ENCODE data around the gene NME3. TPM values are rescaled to one million over a fixed set of nuclear protein-coding genes. Genes with fewer than 3 reads are reported as not detected.

Gene NME3
- total and polyA plus RNA-seq, 2 donors (not counting 3 experiments of a cell fraction or from before 2014, with no cell fraction given): 38.2 to 74.4 TPM

DNA sequence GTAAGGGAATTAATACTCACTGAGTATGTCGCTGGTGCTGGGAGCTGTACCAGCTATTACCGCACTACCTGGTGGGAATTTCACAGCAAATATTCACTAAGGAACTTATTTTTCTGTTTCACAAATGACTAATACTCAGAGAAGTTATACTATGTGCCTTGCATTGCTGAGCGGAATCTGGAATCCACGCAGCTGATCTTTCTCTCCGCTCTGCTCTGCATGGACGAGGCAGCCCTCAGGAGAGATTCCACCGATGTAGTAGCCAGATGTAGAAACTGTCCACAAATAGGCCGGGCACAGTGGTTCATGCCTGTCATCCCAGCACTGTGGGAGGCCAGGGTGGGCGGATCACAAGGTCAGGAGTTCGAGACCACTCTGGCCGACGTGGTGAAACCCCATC is 17.1 kb downstream of the NME3 start:
- H3K27me3 ChIP-seq (ENCODE audit: control insufficient read depth in 2 of 2, insufficient read depth in 2 of 2, low read length in 2 of 2): no peaks in the 10 kb centered on the region
- TF ChIP-seq MYC (IDR thresholded peaks at IDR 0.05; ENCODE audit: low read depth, low read length): no peak
- TF ChIP-seq, protein P1, sequence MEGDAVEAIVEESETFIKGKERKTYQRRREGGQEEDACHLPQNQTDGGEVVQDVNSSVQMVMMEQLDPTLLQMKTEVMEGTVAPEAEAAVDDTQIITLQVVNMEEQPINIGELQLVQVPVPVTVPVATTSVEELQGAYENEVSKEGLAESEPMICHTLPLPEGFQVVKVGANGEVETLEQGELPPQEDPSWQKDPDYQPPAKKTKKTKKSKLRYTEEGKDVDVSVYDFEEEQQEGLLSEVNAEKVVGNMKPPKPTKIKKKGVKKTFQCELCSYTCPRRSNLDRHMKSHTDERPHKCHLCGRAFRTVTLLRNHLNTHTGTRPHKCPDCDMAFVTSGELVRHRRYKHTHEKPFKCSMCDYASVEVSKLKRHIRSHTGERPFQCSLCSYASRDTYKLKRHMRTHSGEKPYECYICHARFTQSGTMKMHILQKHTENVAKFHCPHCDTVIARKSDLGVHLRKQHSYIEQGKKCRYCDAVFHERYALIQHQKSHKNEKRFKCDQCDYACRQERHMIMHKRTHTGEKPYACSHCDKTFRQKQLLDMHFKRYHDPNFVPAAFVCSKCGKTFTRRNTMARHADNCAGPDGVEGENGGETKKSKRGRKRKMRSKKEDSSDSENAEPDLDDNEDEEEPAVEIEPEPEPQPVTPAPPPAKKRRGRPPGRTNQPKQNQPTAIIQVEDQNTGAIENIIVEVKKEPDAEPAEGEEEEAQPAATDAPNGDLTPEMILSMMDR (IDR thresholded peaks at IDR 0.05; ENCODE audit: extremely low read depth in 1 of 2, insufficient read depth in 1 of 2, low read depth in 1 of 2, low read length in 2 of 2): no peak
- TF ChIP-seq FOS (IDR thresholded peaks at IDR 0.05; ENCODE audit: borderline replicate concordance, insufficient read depth, low read length): no peak
- TF ChIP-seq GATA2 (IDR thresholded peaks at IDR 0.05; ENCODE audit: insufficient read depth, insufficient read length, low read depth, low read length): no peak
- no peak for TF ChIP-seq POLR2AphosphoS5 (IDR thresholded peaks at IDR 0.05; ENCODE audit: insufficient read depth, low read depth, low read length)
- no peak for TF ChIP-seq EZH2 (IDR thresholded peaks at IDR 0.05; ENCODE audit: borderline replicate concordance, low read depth, low read length, severe bottlenecking)
- no peak for TF ChIP-seq POLR2A (IDR thresholded peaks at IDR 0.05; ENCODE audit: low read depth, low read length)
- TF ChIP-seq, protein P2, sequence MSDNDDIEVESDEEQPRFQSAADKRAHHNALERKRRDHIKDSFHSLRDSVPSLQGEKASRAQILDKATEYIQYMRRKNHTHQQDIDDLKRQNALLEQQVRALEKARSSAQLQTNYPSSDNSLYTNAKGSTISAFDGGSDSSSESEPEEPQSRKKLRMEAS (IDR thresholded peaks at IDR 0.05; ENCODE audit: insufficient read depth, insufficient read length): no peak
- no peak for TF ChIP-seq JUN (IDR thresholded peaks at IDR 0.05; ENCODE audit: borderline replicate concordance, insufficient read depth, insufficient read length, low read depth)
- intact Hi-C loops (cut with micrococcal nuclease) (no loop called here), dilution Hi-C loops (cut with MboI; ENCODE audit: extremely low pct_ligation_motif_present, low sequenced_read_pairs) (no loop called here)
- H3K4me1 ChIP-seq (ENCODE audit: control insufficient read depth, extremely low read depth, insufficient read depth, low read length): no peaks in the 10 kb centered on the region
- H3K9me3 ChIP-seq (replicated peaks; ENCODE audit: control insufficient read depth, insufficient read depth, low read length): no peaks in the 10 kb centered on the region
- H3K4me2 ChIP-seq (ENCODE audit: insufficient read depth, low read length): no peak overlapping the region
- H4K20me1 ChIP-seq (replicated peaks; ENCODE audit: control insufficient read depth, extremely low read depth, insufficient read depth, low read length): no peaks in the 10 kb centered on the region
- no peak for FAIRE-seq
- no peaks in the 10 kb centered on the region for H3K79me2 ChIP-seq (ENCODE audit: control insufficient read depth, insufficient read depth, low read length)
- ChIA-PET POLR2A (no interaction called here), CTCF (no interaction called here)
- H2AFZ ChIP-seq (ENCODE audit: low read depth, low read length): no peak overlapping the region
- no peaks in the 10 kb centered on the region for H3K9me1 ChIP-seq (replicated peaks; ENCODE audit: control insufficient read depth, extremely low read depth, insufficient read depth, low read length)
- BruUV-seq (replicated peaks): no TSS peak
- H3K27ac ChIP-seq (ENCODE audit: insufficient read depth, low read depth, low read length): no peak overlapping the region
- no peak for DNase-seq (ENCODE audit: low read depth, low spot score)
- H3K4me3 ChIP-seq (replicated peaks in 1 of 3; ENCODE audit: insufficient read depth in 1 of 3, low read depth in 1 of 3, low read length in 3 of 3): no peak overlapping the region
- no peak overlapping the region for H3K9ac ChIP-seq (replicated peaks; ENCODE audit: extremely low read depth, insufficient read depth, low read length)
- H3K36me3 ChIP-seq (ENCODE audit: control insufficient read depth in 2 of 2, extremely low read depth in 1 of 2, insufficient read depth in 2 of 2, low read length in 2 of 2): peaks cover 4 to 31% of the 10 kb centered on the region in 2 experiments

Data from endothelial cell of umbilical vein (primary cell).